H1 (cell line): ENCODE data around the gene CDK5R1.

Experiments used
- CTCF ChIP-seq, 3 experiments: IDR thresholded peaks; 1 replicate in 2 of 3; 2 replicates in 1 of 3; pipeline versions ENCODE4 v1.5.1 to v1.6.1; 2011; ENCODE audit warnings: low read length in 3 of 3, mild to moderate bottlenecking in 3 of 3, inconsistent platforms in 2 of 3, low read depth in 1 of 3, moderate library complexity in 1 of 3; ENCODE audit not compliant: insufficient read depth in 1 of 3; ENCODE audit errors: control extremely low read depth in 1 of 3
- EZH2 ChIP-seq: fragments of 200-600 bp; sonication (generic); IDR thresholded peaks from 2 replicates; pipeline ENCODE4 v1.7.1; 2012; ENCODE audit warnings: low read depth, mild to moderate bottlenecking, moderate library complexity, low read length, inconsistent platforms; ENCODE audit not compliant: severe bottlenecking
- POLR2A ChIP-seq, 2 experiments: IDR thresholded peaks; 1 replicate in 1 of 2; 2 replicates in 1 of 2; pipeline ENCODE4 v1.6.1; 2011; ENCODE audit warnings: low read depth in 2 of 2, low read length in 2 of 2, mild to moderate bottlenecking in 2 of 2; ENCODE audit errors: control extremely low read depth in 1 of 2
- SIRT6 ChIP-seq: IDR thresholded peaks from one replicate; pipeline ENCODE4 v1.7.1; 2012; ENCODE audit warnings: low read length, inconsistent platforms
- TAF1 ChIP-seq: IDR thresholded peaks from 2 replicates; pipeline ENCODE4 v1.6.1; 2011; ENCODE audit warnings: mild to moderate bottlenecking, low read depth, low read length
- TAF7 ChIP-seq: optimal IDR thresholded peaks from 2 replicates; pipeline ENCODE3; 2011; ENCODE audit warnings: low read depth, mild to moderate bottlenecking, inconsistent platforms, low read length, moderate library complexity, borderline replicate concordance
- TF ChIP-seq, protein P1 (sequence below): IDR thresholded peaks from 2 replicates; pipeline ENCODE4 v1.6.1; 2012; ENCODE audit warnings: low read length, inconsistent platforms
- TF ChIP-seq, protein P2 (sequence below): IDR thresholded peaks from 2 replicates; pipeline ENCODE4 v1.6.1; 2012; ENCODE audit warnings: inconsistent platforms

- TF ChIP-seq SIRT6 (no peak), CTCF (IDR thresholded peaks at IDR 0.05; ENCODE audit: control extremely low read depth in 1 of 3, insufficient read depth in 1 of 3, low read depth in 1 of 3, low read length in 3 of 3) (no peak), EZH2 (no peak), TAF1 (no peak), TAF7 (no peak), POLR2A (IDR thresholded peaks at IDR 0.05; ENCODE audit: control extremely low read depth in 1 of 2, low read depth in 2 of 2, low read length in 2 of 2) (no peak)
- TF ChIP-seq, protein P1, sequence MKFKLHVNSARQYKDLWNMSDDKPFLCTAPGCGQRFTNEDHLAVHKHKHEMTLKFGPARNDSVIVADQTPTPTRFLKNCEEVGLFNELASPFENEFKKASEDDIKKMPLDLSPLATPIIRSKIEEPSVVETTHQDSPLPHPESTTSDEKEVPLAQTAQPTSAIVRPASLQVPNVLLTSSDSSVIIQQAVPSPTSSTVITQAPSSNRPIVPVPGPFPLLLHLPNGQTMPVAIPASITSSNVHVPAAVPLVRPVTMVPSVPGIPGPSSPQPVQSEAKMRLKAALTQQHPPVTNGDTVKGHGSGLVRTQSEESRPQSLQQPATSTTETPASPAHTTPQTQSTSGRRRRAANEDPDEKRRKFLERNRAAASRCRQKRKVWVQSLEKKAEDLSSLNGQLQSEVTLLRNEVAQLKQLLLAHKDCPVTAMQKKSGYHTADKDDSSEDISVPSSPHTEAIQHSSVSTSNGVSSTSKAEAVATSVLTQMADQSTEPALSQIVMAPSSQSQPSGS = no peak
- TF ChIP-seq, protein P2, sequence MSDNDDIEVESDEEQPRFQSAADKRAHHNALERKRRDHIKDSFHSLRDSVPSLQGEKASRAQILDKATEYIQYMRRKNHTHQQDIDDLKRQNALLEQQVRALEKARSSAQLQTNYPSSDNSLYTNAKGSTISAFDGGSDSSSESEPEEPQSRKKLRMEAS = no peak
Observed at GRCh38 chr17:32445497-32445896, 41.3 kb upstream of the CDK5R1 start.
